HG02840 (cell line): ENCODE measurements around the gene COL5A1.

Source experiments
- ATAC-seq: cut with Tn5 transposase; IDR thresholded peaks from one replicate; pipeline ENCODE4 v1.9.1; 2021; ENCODE audit warnings: mild to moderate bottlenecking, moderate library complexity, moderate number of reproducible peaks; ENCODE audit not compliant: unreplicated experiment, low FRiP score

COL5A1 gene

DNA sequence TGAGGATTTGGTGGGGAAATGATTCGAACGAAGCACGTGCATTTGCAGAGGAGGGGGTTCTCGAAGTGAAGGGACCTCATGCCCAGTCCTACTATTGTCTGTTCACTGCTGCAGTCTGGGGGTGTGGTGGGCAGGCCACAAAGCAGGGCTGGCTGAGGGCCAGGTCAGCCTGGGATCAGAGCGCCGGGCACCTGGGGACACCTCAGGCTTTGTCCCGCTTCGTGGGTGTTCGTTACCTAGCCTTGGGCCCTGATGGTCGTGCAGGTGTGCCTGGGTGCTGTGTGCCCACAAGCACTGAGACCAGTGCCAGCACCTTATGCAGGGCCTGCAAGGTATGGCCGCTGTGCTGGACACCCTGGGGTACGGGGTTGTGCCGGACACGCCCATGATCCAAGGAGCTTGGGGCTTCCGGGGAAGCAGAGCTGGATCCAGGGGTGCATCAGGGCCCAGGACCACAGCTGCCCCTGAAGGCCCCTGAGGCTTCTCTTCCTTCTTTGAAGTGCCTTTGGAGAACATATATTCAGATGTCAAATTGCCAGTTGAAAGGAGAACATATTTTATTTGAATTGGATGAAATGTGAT lies 80.6 kb downstream of the COL5A1 start:
- ATAC-seq: no peak

- no peak for ATAC-seq
Observed at GRCh38 chr9:134723037-134723436, 81.4 kb downstream of the COL5A1 start.

GRCh38 chr9:134723491-134724190 lies 82.0 kb downstream of the COL5A1 start:
- ATAC-seq: no peak

DNA sequence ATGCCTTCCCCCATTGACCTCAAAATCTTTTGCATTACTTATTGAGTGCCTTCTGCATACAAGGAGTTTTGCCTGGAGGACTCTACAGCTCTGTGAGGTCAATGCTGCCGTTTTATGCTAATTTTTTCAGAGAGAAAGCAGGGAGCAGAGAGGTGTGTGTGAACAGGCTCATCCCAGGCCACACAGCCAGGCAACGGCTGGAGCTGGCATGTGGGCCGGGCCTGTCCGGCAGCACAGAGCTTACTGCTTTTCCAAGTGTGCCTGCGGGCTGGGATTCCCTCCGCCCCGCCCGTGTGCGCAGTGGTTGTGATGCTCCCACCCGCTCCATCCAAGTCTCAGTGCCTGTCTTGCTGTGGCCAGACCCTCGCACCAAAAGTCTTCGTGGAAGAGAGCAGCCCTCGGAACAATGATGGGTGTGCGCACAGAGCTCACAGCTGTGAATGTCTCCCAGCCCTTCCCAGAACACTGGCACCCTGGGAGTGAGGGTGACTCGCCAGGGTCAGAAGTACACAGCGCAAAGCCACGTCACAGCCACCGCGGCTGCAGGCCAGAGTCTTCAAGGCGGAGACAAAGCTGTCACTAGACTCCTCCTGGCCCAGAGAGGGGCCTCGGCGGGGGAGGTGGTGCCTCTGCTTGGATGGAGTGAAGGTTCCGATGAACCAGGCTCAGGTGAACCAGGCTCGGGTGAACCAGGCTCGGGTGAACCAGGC lies 82.8 kb downstream of the COL5A1 start:
- ATAC-seq: no peak

DNA sequence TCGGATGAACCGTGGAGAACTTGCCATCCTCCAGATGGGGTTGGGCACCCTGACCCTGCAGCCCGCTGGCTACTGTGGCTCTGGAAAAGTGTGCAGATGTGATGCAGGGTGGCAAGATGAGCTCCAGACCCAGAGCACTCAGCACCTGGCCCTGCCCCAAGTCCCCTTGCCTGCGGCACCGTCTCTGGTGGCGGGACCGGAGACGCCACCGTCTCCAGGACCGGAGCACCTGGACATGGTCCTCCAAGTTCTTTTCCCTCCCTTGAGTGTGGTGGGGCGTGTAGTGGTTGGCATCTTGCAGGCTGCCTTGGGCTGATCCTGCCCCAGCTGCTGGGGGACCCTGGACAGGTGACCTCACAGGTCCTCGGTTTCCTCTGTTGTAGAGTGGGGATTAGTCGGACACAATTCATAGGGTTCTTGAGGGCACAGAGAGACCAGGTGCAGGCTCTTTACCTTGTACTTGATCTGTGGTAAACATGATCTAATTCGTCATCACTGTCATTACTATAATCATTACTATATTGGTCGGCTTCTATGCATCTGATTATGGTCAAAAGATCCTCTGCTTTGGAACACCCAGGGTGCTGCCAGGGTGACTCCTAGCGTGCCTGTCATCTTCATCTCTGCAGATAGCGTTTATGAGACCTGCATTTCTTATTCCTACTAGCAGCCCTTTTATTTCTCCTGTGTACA lies 83.5 kb downstream of the COL5A1 start:
- ATAC-seq: no peak

GRCh38 chr9:134725605-134725940 lies 84.0 kb downstream of the COL5A1 start:
- no peak for ATAC-seq

DNA sequence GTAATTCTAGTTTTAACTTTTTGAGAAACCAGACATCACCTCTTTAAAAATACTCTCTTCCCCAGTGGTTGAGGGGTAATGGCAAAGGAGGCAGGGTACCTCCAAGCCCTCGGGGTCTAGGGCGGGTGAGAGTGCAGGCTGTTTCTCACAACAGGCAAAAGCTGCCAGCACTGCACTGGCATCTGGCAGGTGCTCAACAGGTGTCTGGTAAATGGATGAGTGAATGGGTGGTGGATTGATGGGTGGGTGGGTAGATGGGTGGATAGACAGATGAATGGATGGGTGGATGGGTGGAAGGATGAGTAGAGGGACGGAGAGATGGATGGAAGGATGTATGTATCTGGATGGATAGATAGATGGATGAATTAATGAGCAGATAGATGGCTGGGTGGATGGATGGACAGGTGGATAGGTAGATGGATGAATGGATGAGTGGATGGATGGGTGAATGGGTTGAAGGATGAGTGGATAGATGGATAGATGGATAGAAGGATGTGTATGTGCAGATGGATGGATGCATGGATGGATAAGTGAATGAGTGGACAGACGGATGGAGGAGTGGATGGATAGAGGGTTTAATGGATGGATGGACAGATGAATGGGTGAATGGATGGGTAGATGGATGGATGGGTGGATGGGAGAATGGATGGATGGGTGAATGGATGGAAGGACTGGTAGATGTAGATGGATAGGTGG lies 84.6 kb downstream of the COL5A1 start:
- ATAC-seq: no peak

DNA sequence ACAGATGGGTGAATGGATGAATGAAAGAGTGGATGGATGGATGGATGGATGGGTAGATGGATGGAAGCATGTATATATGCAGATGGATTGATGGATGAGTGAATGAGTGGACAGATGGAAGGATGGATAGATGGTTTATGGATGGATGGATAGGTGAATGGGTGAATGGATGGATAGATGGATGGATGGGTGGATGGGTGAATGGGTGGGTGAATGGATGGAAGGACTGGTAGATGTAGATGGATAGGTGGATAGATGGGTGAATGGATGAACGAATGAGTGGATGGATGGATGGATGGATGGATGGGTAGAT lies 85.1 kb downstream of the COL5A1 start:
- ATAC-seq: no peak

- no peak for ATAC-seq
Observed at GRCh38 chr9:134728021-134728795, 86.6 kb downstream of the COL5A1 start.

DNA sequence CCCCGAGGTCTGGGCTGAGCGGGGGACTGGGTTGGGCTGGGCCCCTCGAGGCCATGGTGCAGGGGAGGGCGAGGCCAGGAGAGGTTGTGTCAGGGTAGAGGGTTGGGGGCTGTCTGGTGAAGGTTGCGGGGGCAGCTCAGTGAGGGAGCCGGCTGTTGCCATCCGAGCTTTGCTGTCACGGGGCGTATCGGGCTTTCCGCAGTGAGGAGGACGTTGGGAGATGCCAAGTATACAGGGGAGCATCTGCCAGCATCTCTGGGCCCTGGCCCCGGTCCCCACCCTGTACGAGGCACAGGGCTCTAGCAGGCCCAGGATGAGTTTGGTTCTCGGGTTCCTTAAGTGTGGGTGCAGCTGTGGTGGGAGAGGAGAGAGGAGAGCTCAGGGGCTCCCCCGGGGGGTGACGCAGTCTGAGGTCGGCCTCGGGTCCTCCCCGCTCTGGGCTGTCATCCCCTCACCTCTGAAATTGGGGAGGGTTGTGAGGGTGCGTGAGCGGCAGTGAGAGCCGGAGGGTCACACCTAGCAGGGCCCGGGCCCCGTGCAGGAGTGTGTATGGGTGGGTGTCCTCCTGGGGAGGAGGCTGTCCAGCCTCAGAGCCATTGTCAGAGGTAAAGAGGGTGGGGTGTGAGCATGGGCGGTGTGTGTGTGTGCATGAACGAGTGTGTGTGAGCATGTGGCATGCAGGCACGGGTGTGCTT lies 87.3 kb downstream of the COL5A1 start:
- no peak for ATAC-seq

GRCh38 chr9:134730011-134730760 lies 88.6 kb downstream of the COL5A1 start:
- no peak for ATAC-seq

GRCh38 chr9:134730761-134731496 lies 89.3 kb downstream of the COL5A1 start:
- no peak for ATAC-seq

GRCh38 chr9:134731497-134732391 lies 90.1 kb downstream of the COL5A1 start:
- no peak for ATAC-seq

GRCh38 chr9:134732392-134733110 lies 90.9 kb downstream of the COL5A1 start:
- ATAC-seq: no peak

DNA sequence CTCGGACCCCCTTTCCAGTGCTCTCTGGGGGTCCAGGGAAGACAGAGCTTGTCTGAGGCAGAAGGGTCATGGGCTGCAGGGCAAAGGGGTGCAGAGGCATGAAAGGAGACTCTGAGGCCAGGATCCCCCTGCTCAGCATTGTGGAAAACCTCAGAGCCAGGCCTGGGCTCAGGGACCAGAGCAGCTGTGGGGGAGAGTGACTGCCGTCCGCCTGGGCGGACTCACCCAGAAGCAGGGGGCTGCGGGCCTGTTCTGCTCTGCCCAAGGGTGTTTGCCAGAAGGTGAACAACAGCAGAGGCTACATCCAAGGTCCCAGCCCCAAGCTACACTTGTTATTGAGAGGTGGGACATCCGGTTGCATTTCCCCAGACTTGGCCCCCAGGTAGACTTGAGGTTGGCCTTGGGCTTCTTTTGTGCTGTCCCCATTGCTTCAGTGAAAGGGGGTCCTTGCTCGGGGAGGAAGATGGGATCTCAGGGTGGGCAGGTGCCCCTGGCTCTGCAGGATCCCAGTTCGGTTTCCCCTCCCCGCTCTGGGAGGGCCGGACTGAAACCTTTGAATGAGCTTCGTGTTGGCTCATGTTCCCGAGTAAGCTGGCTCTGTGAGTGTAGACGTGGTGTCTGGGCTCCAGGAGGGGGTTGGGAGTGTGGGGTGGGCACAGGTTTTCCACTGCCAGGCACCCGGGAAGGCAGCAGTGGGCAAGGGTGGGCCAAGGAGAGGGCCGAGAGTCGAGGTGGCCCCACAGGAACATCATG lies 92.1 kb downstream of the COL5A1 start:
- ATAC-seq: no peak

DNA sequence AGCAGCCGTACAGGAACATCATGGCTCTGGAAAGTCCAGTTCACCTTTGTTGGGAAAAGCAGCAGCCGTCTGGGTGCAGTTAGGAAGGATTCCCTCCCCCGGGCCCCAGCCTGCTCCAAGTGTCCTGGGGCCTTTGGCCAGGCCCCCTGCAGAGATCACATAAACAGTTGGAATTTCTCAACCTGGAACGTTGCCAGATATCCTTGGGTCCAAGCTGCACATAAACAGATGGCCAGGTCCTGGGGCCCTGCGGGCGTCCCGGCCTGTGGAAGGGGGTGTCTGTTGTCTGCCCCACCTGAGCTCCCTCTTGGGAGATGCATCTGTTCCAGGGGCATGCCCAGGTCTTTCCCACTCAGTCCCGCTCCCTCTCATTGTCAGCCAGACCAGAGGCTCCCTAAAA lies 92.7 kb downstream of the COL5A1 start:
- ATAC-seq: no peak
